CD4-positive, alpha-beta T cell (primary cell): Measurements from ENCODE around the gene SMIM1. TPM values are rescaled to one million over a fixed set of nuclear protein-coding genes. Genes with fewer than 3 reads are reported as not detected.

Source experiments
- ATAC-seq: fragments of 200-7000 bp; cut with Tn5 transposase; one replicate; pipeline ENCODE4 v1.10.0; 2022; ENCODE audit warnings: mild to moderate bottlenecking; ENCODE audit not compliant: poor library complexity
- CTCF ChIA-PET: fragments of 350-600 bp; sonication (Branson Sonifier 250); formaldehyde crosslinking; loops from one replicate; lab custom pipeline; 2021; ENCODE audit warnings: antibody characterized with exemption, inconsistent platforms; lab: Charles Lee
- POLR2A ChIA-PET: fragments of 350-600 bp; sonication (Branson Sonifier 250); formaldehyde crosslinking; loops from one replicate; lab custom pipeline; 2021; ENCODE audit warnings: antibody characterized with exemption, inconsistent platforms; lab: Charles Lee
- DNase-seq, 14 experiments: peaks; one replicate each; pipeline ENCODE4 v3.0.0-alpha.2; 2013 to 2020; ENCODE audit warnings: mixed read lengths in 2 of 14
- H3K27ac ChIP-seq, 2 donors: one replicate each; pipeline versions ENCODE4 v1.5.1 to v1.7.0; 2013; ENCODE audit warnings: low read length in 2 of 2, low read depth in 1 of 2, mild to moderate bottlenecking in 1 of 2
- H3K27me3 ChIP-seq, 2 experiments: 1 replicate in 1 of 2; 2 replicates in 1 of 2; pipeline versions ENCODE4 v1.6.1 to v1.7.0; 2013; ENCODE audit warnings: low read length in 2 of 2, control low read depth in 1 of 2, mild to moderate bottlenecking in 1 of 2, moderate library complexity in 1 of 2; ENCODE audit not compliant: insufficient read depth in 2 of 2, control insufficient read depth in 1 of 2
- H3K36me3 ChIP-seq: one replicate; pipeline ENCODE4 v1.6.1; 2013; ENCODE audit warnings: low read length, control low read depth; ENCODE audit not compliant: insufficient read depth
- H3K4me1 ChIP-seq: one replicate; pipeline ENCODE4 v1.6.1; 2013; ENCODE audit warnings: low read length, control low read depth; ENCODE audit not compliant: insufficient read depth
- H3K4me3 ChIP-seq: one replicate; pipeline ENCODE4 v1.5.1; 2013; ENCODE audit warnings: mild to moderate bottlenecking, low read length, moderate library complexity
- H3K9me3 ChIP-seq, 2 experiments: 1 replicate in 1 of 2; 2 replicates in 1 of 2; pipeline versions ENCODE4 v1.6.1 to v1.7.0; 2013; ENCODE audit warnings: low read length in 2 of 2, mild to moderate bottlenecking in 2 of 2, control low read depth in 1 of 2, moderate library complexity in 1 of 2; ENCODE audit not compliant: control insufficient read depth in 1 of 2, insufficient read depth in 1 of 2
- H3K27ac Mint-ChIP-seq: one replicate; pipeline ENCODE4 v1.8.0; 2020; ENCODE audit warnings: mixed read lengths
- H3K27me3 Mint-ChIP-seq: one replicate; pipeline ENCODE4 v1.8.0; 2021; ENCODE audit warnings: mixed read lengths
- H3K36me3 Mint-ChIP-seq: one replicate; pipeline ENCODE4 v1.8.0; 2021; ENCODE audit warnings: low read depth, mixed read lengths
- H3K4me1 Mint-ChIP-seq: one replicate; pipeline ENCODE4 v1.8.0; 2021; ENCODE audit warnings: low read depth, mixed read lengths
- H3K4me3 Mint-ChIP-seq: one replicate; pipeline ENCODE4 v1.8.0; 2020; ENCODE audit warnings: mild to moderate bottlenecking, mixed read lengths
- H3K9me3 Mint-ChIP-seq: one replicate; pipeline ENCODE4 v1.8.0; 2020; ENCODE audit warnings: mixed read lengths
- CTCF ChIP-seq: fragments of 200-600 bp; IDR thresholded peaks from one replicate; pipeline ENCODE4 v1.8.0; 2022; ENCODE audit warnings: antibody characterized with exemption, mild to moderate bottlenecking
- intact Hi-C, 2 experiments: fragments of 100-400 bp; cut with DNase I in 1 of 2; cut with micrococcal nuclease in 1 of 2; formaldehyde crosslinking; loops; one replicate each; pipeline versions ENCODE4 v1.15.1 to v1.9.0; 2023 to 2025; cut with DNase I, micrococcal nuclease
- total RNA-seq, 174 experiments: library from RNA in 2 of 174; stranded (reverse) in 2 of 174; gene quantifications; one replicate each; pipeline ENCODE4 v1.2.3 and lab custom pipeline; 2021 to 2026

Gene SMIM1
- total RNA-seq, 2 experiments from 2014 or later: 1.8 to 2.6 TPM

DNA sequence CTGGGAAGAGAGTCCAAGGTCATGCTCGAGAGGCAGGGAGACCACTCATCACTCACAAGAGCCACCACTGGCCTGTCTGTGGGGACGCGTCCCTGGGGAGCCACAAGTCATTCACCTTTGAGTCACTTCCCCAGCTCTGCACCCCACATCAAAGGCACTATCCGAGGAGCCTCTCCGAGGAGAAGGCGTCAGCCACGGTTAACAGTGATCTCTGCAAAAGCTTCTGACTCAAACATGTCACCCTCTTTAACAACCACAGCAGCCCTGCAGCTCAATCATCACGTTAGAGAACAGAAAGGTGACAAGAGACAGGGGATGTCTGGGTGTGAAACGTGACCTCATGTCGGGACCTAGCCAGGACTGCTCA is 14.8 kb downstream of the SMIM1 start:
- H3K27ac Mint-ChIP-seq: peak overlapping the region; percentile 30
- H3K36me3 Mint-ChIP-seq: peaks cover 65% of the 10 kb centered on the region
- Histone ChIP-seq H3K9me3 (no peaks in the 10 kb centered on the region), H3K4me1 (peaks cover 38% of the 10 kb centered on the region), H3K27ac (no peak overlapping the region), H3K4me3 (no peak overlapping the region), H3K36me3 (peaks cover 68% of the 10 kb centered on the region), H3K27me3 (no peaks in the 10 kb centered on the region)
- no peaks in the 10 kb centered on the region for H3K27me3 Mint-ChIP-seq
- no peak overlapping the region for H3K4me3 Mint-ChIP-seq
- no peaks in the 10 kb centered on the region for H3K9me3 Mint-ChIP-seq
- ChIA-PET POLR2A (no interaction called here), CTCF (interaction anchor here (1.6 kb wide), 1 partner anchor 12 kb away, joined by 9 read pairs; no protein-coding TSS in a partner anchor)
- intact Hi-C loops: no loop called here
- ATAC-seq: peak; percentile 73
- peaks cover 10% of the 10 kb centered on the region for H3K4me1 Mint-ChIP-seq
- DNase-seq: peak in 7 of 14 experiments; percentile 18 to 72 (median 34)
- TF ChIP-seq CTCF: no peak

DNA sequence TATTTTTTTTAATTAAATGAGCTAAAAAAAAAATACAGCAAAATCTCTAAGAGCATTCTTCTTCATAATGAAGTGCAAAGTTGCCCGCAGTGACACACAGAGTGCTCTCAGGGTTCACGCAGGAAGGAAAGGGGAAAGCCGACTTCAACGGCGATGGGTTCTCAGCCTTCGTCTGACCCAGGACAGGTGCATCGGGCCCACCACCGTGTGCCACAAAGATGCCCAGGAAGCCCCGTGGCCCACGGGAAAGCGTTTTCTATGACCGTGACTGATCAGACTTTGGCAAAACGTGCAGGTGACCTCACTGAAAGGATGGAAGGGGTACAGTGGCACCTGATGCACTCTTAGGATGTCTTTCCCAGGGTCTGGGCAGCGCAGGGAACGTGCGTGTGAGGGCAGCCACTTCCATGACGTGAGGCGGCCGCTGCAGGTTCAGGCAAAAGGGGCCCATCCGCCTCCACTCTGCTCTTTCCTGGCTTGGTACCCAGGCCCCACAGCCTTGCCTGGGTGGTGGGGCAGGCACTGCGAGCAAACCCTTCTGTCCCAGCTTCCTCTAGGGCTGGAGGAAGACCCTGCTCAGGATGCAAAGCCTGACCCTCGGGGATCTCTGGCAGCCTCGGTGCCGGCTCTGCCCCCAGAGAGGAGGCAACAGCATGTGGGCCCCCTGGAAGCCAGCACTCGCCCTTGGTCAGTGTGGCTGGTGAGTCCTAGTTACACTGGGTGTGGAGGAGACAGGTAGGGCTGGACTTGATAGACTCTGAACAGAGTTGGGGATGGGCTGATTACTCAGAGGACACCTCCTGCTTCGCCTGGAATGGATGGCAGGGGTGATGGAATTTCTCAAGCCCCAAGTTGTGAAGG is 15.4 kb downstream of the SMIM1 start:
- ChIA-PET CTCF (interaction anchor here (1.6 kb wide), 1 partner anchor 12 kb away, joined by 9 read pairs; no protein-coding TSS in a partner anchor), POLR2A (no interaction called here)
- peaks cover 38% of the 10 kb centered on the region for H3K4me1 ChIP-seq
- H3K9me3 ChIP-seq: no peaks in the 10 kb centered on the region
- no peak overlapping the region for H3K4me3 ChIP-seq
- Mint-ChIP-seq H3K4me1 (peaks cover 16% of the 10 kb centered on the region), H3K27me3 (no peaks in the 10 kb centered on the region), H3K27ac (peak overlapping the region; percentile 30), H3K4me3 (no peak overlapping the region), H3K9me3 (no peaks in the 10 kb centered on the region), H3K36me3 (peaks cover 65% of the 10 kb centered on the region)
- TF ChIP-seq CTCF: no peak
- intact Hi-C loops: no loop called here
- H3K27me3 ChIP-seq: no peaks in the 10 kb centered on the region
- no peak for DNase-seq
- peaks cover 62% of the 10 kb centered on the region for H3K36me3 ChIP-seq
- no peak overlapping the region for H3K27ac ChIP-seq
- ATAC-seq: peak; percentile 35

- peaks cover 47% of the 10 kb centered on the region for H3K4me1 ChIP-seq
- peaks cover 26% of the 10 kb centered on the region for H3K4me1 Mint-ChIP-seq
- H3K27ac ChIP-seq: no peak overlapping the region
- no peaks in the 10 kb centered on the region for H3K27me3 Mint-ChIP-seq
- ChIA-PET POLR2A (no interaction called here), CTCF (no interaction called here)
- ATAC-seq (no peak), DNase-seq (no peak)
- no peaks in the 10 kb centered on the region for H3K9me3 ChIP-seq
- peaks cover 63% of the 10 kb centered on the region for H3K36me3 Mint-ChIP-seq
- no peak overlapping the region for H3K4me3 Mint-ChIP-seq
- no peaks in the 10 kb centered on the region for H3K27me3 ChIP-seq
- TF ChIP-seq CTCF: no peak
- intact Hi-C loops: no loop called here
- H3K9me3 Mint-ChIP-seq: no peaks in the 10 kb centered on the region
- no peak overlapping the region for H3K4me3 ChIP-seq
- H3K36me3 ChIP-seq: peaks cover 54% of the 10 kb centered on the region
- H3K27ac Mint-ChIP-seq: no peak overlapping the region
These were observed 16.3 kb downstream of the SMIM1 start for GRCh38 chr1:3788756-3789420.
